Upper lobe of right lung (tissue), 1 donor: ENCODE data around the gene RRBP1. TPM values are rescaled to one million over a fixed set of nuclear protein-coding genes. Genes with fewer than 3 reads are reported as not detected.

Experiments
- ATAC-seq: fragments of 200-7000 bp; cut with Tn5 transposase; one replicate; pipeline ENCODE4 v1.9.1; 2020; ENCODE audit warnings: mild to moderate bottlenecking, moderate library complexity
- DNase-seq: peaks from one replicate; pipeline ENCODE4 v3.0.0-alpha.2; 2020
- H3K27ac ChIP-seq: fragments of 200-600 bp; one replicate; pipeline ENCODE4 v1.8.0; 2022
- H3K27me3 ChIP-seq: fragments of 200-600 bp; one replicate; pipeline ENCODE4 v1.8.0; 2022; ENCODE audit warnings: mild to moderate bottlenecking
- H3K36me3 ChIP-seq: fragments of 200-600 bp; one replicate; pipeline ENCODE4 v1.8.0; 2022
- H3K4me1 ChIP-seq: fragments of 200-600 bp; one replicate; pipeline ENCODE4 v1.8.0; 2022
- H3K4me3 ChIP-seq: fragments of 200-600 bp; one replicate; pipeline ENCODE4 v1.8.0; 2022; ENCODE audit warnings: mild to moderate bottlenecking
- H3K9me3 ChIP-seq: fragments of 200-600 bp; one replicate; pipeline ENCODE4 v1.8.0; 2022
- intact Hi-C: fragments of 100-400 bp; cut with DNase I; formaldehyde crosslinking; loops from one replicate; pipeline ENCODE4 v1.11.0; 2022
- total RNA-seq: library from RNA; stranded (reverse); fragmentation: NEBNext Ultra II Directional; extraction: Animal tissue kit (Norgen Biotek cat#: 25700); gene quantifications from one replicate; pipeline ENCODE4 v1.2.1, GENCODE V29; 2021
- TF ChIP-seq, protein P1 (sequence below): fragments of 200-600 bp; IDR thresholded peaks from one replicate; pipeline ENCODE4 v1.8.0; 2022; ENCODE audit warnings: antibody characterized with exemption
- donor health status: DM: no; HTN: yes; CAD: no; lungs with severe emphysema.

Gene RRBP1
- total RNA-seq, 1 donor from 2014 or later: 166 TPM

DNA sequence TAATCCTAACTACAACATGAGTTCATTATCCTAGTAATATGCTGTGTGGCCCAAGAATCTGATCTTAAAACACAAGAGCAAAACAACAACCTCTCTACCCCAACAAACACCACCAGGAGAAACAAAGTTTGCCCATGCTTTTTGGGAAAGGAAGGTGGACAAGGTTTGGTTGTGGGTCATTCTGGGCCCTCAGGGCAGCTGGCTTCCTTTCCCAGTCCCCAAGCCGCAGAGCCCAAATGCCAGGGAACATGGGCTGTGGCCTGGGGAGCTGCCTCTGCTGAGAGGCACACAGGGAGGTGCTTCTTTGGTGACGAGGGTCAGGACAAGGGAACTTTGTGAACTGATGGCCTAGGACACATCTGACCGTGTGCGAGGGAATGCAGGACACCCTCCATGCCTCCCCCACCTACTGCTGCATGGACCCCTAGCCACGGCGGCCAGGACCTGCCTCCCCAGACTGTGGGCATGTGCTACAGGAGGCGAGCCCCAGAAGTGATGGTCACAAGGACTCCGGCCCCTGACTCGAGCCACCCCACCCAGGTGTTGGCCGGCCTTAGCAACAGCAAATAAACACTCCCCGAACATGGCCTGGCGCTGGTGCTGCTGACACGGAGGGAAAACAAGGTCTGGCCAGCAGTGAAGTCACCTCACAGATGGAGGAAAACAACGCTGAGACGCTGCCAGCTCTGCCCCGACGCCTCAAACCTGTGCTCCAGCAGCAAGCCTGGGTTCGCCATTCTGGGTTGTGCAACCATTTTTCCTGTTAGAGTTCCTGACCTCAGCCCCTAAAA lies 55.6 kb downstream of the RRBP1 start:
- Histone ChIP-seq H3K4me3 (no peak overlapping the region), H3K4me1 (no peaks in the 10 kb centered on the region), H3K9me3 (no peaks in the 10 kb centered on the region), H3K36me3 (peaks cover 97% of the 10 kb centered on the region), H3K27me3 (no peaks in the 10 kb centered on the region), H3K27ac (no peak overlapping the region)
- peak; percentile 3 for ATAC-seq
- peak; percentile 55 for DNase-seq
- intact Hi-C loops: no loop called here
- TF ChIP-seq, protein P1, sequence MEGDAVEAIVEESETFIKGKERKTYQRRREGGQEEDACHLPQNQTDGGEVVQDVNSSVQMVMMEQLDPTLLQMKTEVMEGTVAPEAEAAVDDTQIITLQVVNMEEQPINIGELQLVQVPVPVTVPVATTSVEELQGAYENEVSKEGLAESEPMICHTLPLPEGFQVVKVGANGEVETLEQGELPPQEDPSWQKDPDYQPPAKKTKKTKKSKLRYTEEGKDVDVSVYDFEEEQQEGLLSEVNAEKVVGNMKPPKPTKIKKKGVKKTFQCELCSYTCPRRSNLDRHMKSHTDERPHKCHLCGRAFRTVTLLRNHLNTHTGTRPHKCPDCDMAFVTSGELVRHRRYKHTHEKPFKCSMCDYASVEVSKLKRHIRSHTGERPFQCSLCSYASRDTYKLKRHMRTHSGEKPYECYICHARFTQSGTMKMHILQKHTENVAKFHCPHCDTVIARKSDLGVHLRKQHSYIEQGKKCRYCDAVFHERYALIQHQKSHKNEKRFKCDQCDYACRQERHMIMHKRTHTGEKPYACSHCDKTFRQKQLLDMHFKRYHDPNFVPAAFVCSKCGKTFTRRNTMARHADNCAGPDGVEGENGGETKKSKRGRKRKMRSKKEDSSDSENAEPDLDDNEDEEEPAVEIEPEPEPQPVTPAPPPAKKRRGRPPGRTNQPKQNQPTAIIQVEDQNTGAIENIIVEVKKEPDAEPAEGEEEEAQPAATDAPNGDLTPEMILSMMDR: no peak

DNA sequence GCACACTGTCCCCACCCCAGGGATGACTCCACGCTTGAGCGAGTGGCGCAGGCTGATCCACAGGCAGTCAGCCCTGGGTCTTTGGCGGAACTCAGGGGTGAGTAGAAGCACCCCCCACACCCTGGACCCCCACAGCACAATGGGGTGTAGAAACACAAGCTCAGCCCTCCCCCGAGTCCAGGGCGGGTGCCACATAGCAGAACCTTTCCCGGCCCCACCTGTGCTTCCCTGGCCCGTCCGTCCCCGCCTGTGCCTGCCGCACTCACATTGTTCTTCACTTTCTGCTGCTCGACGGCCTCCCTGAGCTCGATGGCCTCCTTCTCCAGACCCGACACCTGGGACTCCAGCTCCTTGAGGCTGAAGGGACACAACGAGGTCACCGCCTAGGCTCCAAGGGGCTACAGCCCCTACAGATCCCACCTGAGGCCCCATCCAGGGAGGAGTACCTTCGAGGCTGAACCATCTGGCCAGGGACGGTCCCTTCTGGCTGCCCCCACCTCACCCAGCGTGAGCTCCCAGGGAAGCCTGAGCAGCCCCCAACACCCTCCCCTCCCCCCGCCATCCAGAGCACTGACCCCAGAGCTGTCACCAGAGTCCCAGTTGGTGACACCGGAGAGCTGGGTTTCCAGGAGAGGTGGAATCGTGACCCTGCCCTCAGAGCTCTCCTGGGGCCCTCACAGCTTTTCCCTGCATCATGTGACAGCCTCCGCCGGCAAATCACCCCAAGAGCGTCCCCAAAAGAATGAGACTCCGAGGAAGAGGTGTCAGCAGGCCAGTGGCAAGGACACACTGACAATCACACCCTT lies 56.6 kb downstream of the RRBP1 start:
- H3K4me1 ChIP-seq: no peaks in the 10 kb centered on the region
- intact Hi-C loops: no loop called here
- peak; percentile 59 for DNase-seq

DNA sequence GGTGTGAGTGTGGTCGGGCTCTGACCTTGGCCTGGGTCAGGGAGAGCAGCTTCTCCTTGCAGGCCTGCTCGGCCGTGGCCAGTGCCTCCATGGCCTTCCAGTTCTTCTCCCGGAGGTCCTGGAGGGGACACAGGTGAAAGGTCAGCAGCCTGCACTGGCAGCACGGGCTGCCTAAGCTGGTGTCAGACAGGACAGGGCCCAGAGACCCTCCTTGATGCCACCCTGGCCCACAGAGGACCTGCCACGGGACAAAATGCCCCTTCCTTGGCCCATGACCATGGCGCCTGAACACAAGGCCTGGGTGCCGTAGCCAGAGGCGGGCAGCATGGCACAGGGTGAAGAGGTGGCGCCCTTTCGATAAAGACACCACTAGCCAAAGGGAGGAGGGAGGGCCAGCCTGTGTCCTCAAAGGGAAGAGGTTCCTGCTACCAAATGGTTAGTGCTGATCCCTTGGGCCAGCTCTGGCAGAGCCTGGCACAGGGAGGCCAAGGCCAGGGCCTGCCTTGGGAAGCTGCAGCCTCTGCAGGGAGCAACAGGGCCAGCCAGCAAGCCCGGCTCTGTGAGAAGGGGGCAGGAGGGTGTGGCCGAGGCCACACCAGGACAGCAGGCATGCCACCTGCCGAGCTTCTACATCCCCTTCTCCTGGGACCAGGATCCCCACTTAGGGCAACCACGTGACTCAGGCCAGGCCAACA lies 57.3 kb downstream of the RRBP1 start:
- intact Hi-C loops: no loop called here
- DNase-seq: peak; percentile 50

More for the DNA sequence above, 56.6 kb downstream of the RRBP1 start:
- Histone ChIP-seq H3K27ac (no peak overlapping the region), H3K27me3 (no peaks in the 10 kb centered on the region), H3K9me3 (no peaks in the 10 kb centered on the region), H3K4me3 (no peak overlapping the region), H3K36me3 (peaks cover 97% of the 10 kb centered on the region)
- TF ChIP-seq, protein P1: no peak
- no peak for ATAC-seq

DNA sequence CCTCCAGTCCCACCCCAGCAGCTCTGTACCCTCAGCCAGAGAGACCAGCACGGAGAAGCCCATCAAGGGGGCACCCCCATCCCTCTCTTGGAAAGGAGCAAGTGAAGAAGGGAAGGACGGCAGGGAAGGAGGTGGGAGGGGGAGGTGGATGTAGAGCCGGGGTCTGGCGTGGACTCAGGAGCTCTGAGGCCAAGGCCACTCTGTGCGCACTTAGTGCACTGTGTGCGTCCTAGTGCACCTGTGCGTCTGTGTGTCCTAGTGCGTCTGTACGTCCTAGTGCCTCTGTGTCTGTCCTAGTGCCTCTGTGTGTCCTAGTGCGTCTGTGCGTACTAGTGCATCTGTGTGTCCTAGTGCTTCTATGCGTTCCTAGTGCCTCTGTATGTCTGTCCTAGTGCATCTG lies 58.0 kb downstream of the RRBP1 start:
- intact Hi-C loops: no loop called here
- Histone ChIP-seq H3K27me3 (no peaks in the 10 kb centered on the region), H3K4me1 (no peaks in the 10 kb centered on the region), H3K36me3 (peaks cover 97% of the 10 kb centered on the region), H3K4me3 (no peak overlapping the region), H3K9me3 (no peaks in the 10 kb centered on the region), H3K27ac (no peak overlapping the region)
- ATAC-seq (no peak), DNase-seq (peak; percentile 46)
- TF ChIP-seq, protein P1: no peak

More for the DNA sequence above, 57.3 kb downstream of the RRBP1 start:
- no peaks in the 10 kb centered on the region for H3K27me3 ChIP-seq
- H3K36me3 ChIP-seq: peaks cover 97% of the 10 kb centered on the region
- ATAC-seq: no peak
- no peaks in the 10 kb centered on the region for H3K4me1 ChIP-seq
- TF ChIP-seq, protein P1: no peak
- H3K4me3 ChIP-seq: no peak overlapping the region
- H3K9me3 ChIP-seq: no peaks in the 10 kb centered on the region
- H3K27ac ChIP-seq: no peak overlapping the region

DNA sequence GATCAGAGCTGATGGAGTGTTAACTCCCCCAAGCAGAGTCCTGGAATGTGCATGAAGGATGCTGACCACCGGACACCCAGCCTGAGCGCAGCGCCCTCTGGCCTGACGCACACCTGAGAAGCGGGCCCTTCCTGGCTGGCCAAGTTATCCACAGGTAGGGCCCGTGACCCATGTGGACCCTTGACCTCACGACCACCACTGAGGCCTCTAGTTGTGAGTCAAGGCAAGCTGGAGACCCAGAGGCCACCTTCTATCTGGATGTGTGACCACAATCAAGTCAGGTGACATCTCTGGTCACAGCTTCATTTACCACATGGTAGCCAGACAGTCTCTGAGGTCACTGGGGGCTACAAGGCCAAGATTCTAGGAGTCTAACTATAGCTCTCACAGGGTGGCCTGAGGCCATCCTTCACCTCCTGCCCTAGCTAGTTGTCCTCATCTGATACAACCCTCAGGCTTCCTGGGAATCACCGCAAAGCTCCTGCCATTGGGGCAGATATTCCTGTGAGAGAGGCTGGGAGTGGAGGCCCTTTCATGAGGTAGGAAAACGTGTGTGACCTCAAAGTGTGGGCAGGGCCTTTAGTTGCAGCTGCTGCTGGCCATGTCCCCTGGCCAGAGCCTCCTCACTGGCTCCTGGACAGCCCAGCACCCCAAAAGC lies 59.1 kb downstream of the RRBP1 start:
- Histone ChIP-seq H3K4me1 (no peaks in the 10 kb centered on the region), H3K27ac (no peak overlapping the region), H3K27me3 (no peaks in the 10 kb centered on the region), H3K36me3 (peaks cover 98% of the 10 kb centered on the region), H3K4me3 (no peak overlapping the region), H3K9me3 (no peaks in the 10 kb centered on the region)
- intact Hi-C loops: no loop called here
- TF ChIP-seq, protein P1: no peak
- ATAC-seq (no peak), DNase-seq (peak; percentile 31)
